HEK293T (cell line): ENCODE measurements around the gene MYOM3.
"Not testable (repeated sequence)": the region's sequence is repeated elsewhere in the genome, so short reads cannot be mapped to it uniquely, and the experiment has no call there.

Source experiments
- ARNT ChIP-seq: fragments of 450-650 bp; IDR thresholded peaks from 2 replicates; pipeline ENCODE4 v1.6.1; 2017; ENCODE audit warnings: mild to moderate bottlenecking
- BHLHE40 ChIP-seq: fragments of 450-650 bp; IDR thresholded peaks from 2 replicates; pipeline ENCODE4 v1.6.1; 2016; ENCODE audit warnings: mild to moderate bottlenecking, moderate library complexity, borderline replicate concordance
- ELF4 ChIP-seq: fragments of 450-650 bp; IDR thresholded peaks from 2 replicates; pipeline ENCODE4 v1.6.1; 2017; ENCODE audit warnings: antibody characterized with exemption
- FOXA1 ChIP-seq: fragments of 450-650 bp; IDR thresholded peaks from 2 replicates; pipeline ENCODE4 v1.6.1; 2016; ENCODE audit warnings: mild to moderate bottlenecking
- HDGF ChIP-seq: fragments of 450-650 bp; IDR thresholded peaks from 2 replicates; pipeline ENCODE4 v1.6.1; 2017; ENCODE audit warnings: antibody characterized with exemption, borderline replicate concordance
- NFRKB ChIP-seq: fragments of 450-650 bp; IDR thresholded peaks from 2 replicates; pipeline ENCODE4 v1.6.1; 2016; ENCODE audit warnings: mild to moderate bottlenecking, moderate library complexity
- PKNOX1 ChIP-seq: fragments of 450-650 bp; IDR thresholded peaks from 2 replicates; pipeline ENCODE4 v1.6.1; 2016
- SP1 ChIP-seq: fragments of 450-650 bp; IDR thresholded peaks from 2 replicates; pipeline ENCODE4 v1.6.1; 2017
- SUZ12 ChIP-seq: fragments of 450-650 bp; IDR thresholded peaks from 2 replicates; pipeline ENCODE4 v1.6.1; 2016; ENCODE audit warnings: mild to moderate bottlenecking
- TARDBP ChIP-seq: fragments of 450-650 bp; IDR thresholded peaks from 2 replicates; pipeline ENCODE4 v1.6.1; 2016

- not testable (repeated sequence) for TF ChIP-seq NFRKB, TARDBP, SP1, SUZ12, ELF4, PKNOX1, FOXA1, HDGF, BHLHE40, ARNT
Measured at GRCh38 chr1:24048894-24049293, 63.0 kb downstream of the MYOM3 start.
